Ovary (tissue), 3 donors: ENCODE data around the gene OR5M10.

Source experiments
- CTCF ChIP-seq, 3 donors: fragments of 450-650 bp in 2 of 3; fragments of 200-600 bp in 1 of 3; IDR thresholded peaks; one replicate each; pipeline versions ENCODE4 v1.5.1 to v1.8.0; 2016 to 2022; ENCODE audit warnings: antibody characterized with exemption in 3 of 3, mild to moderate bottlenecking in 1 of 3
- POLR2A ChIP-seq: fragments of 450-650 bp; IDR thresholded peaks from one replicate; pipeline ENCODE4 v1.6.1; 2017; ENCODE audit warnings: antibody characterized with exemption, mild to moderate bottlenecking, moderate library complexity
- donor health status: DM: no; HTN: no; CAD: no.

- no peak for TF ChIP-seq CTCF (IDR thresholded peaks at IDR 0.05)
- no peak for TF ChIP-seq POLR2A
Measured at GRCh38 chr11:56577621-56578020, at the start of gene OR5M10.
